Measurements from ENCODE around the gene ZBTB7C.

Gene ZBTB7C

GRCh38 chr18:48026216-48026615, 383.0 kb downstream of the ZBTB7C start:
- Histone ChIP-seq H3K4me3 (no peak overlapping the region), H3K9ac (no peak overlapping the region), H3K4me1 (peaks cover 19% of the 10 kb centered on the region), H4K20me1 (no peaks in the 10 kb centered on the region), H3K9me3 (no peaks in the 10 kb centered on the region), H3K4me2 (no peak overlapping the region), H3K27ac (no peak overlapping the region), H3K36me3 (no peaks in the 10 kb centered on the region), H3K27me3 (no peaks in the 10 kb centered on the region)
- TF ChIP-seq Cebpa-rat (IDR thresholded peaks at IDR 0.05) = no peak

GRCh38 chr18:48024881-48025660, 384.1 kb downstream of the ZBTB7C start:
- H3K36me3 ChIP-seq = no peaks in the 10 kb centered on the region
- H3K9ac ChIP-seq = no peak overlapping the region
- no peaks in the 10 kb centered on the region for H3K27me3 ChIP-seq
- H3K27ac ChIP-seq = no peak overlapping the region
- no peak overlapping the region for H3K4me2 ChIP-seq
- no peak for TF ChIP-seq Cebpa-rat (IDR thresholded peaks at IDR 0.05)
- no peaks in the 10 kb centered on the region for H4K20me1 ChIP-seq
- no peaks in the 10 kb centered on the region for H3K9me3 ChIP-seq
- H3K4me1 ChIP-seq = peaks cover 19% of the 10 kb centered on the region
- H3K4me3 ChIP-seq = no peak overlapping the region

- Histone ChIP-seq H3K36me3 (no peaks in the 10 kb centered on the region), H3K4me1 (peaks cover 19% of the 10 kb centered on the region), H4K20me1 (no peaks in the 10 kb centered on the region), H3K9me3 (no peaks in the 10 kb centered on the region), H3K27ac (no peak overlapping the region), H3K4me3 (no peak overlapping the region), H3K9ac (no peak overlapping the region), H3K27me3 (no peaks in the 10 kb centered on the region), H3K4me2 (no peak overlapping the region)
- TF ChIP-seq Cebpa-rat (IDR thresholded peaks at IDR 0.05) = no peak
Observed at GRCh38 chr18:48024009-48024512, 385.1 kb downstream of the ZBTB7C start.

DNA sequence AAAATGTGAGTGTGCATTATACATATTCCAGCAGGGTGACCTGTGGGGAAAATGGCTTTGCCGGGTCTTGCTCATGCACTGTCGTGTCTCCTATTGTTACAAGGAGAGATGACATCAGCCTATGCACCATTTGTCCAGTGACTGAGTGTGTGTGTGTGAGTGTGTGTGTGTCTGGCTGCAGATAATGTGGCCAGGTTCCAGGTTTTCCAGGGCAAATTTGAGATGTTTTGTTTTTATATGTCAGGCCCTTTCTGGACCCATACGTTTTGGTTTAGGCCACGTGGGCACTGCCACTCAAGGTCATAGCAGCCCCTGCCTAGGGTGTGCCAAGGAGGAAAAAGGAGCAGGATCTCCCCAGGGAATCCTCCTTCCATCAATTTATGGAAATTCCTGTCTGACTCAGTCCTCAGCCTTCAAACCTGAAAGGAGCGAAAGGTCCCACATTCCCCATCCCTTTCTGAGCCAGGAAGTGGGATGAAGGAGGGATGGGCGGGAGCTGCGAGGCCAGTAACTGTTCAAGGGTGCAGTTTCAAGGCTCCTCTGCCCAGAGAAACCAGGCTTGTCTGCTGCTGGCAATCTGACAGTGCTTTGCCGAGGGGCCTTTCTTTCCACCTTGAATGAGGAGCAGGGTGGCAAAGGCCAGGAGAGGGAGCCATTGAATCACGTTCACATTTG, 385.7 kb downstream of the ZBTB7C start:
- H3K27me3 ChIP-seq = no peaks in the 10 kb centered on the region
- no peaks in the 10 kb centered on the region for H3K36me3 ChIP-seq
- no peak overlapping the region for H3K27ac ChIP-seq
- no peaks in the 10 kb centered on the region for H3K9me3 ChIP-seq
- H3K4me3 ChIP-seq = no peak overlapping the region
- no peak for TF ChIP-seq Cebpa-rat (IDR thresholded peaks at IDR 0.05)
- no peak overlapping the region for H3K9ac ChIP-seq
- no peak overlapping the region for H3K4me2 ChIP-seq
- no peaks in the 10 kb centered on the region for H4K20me1 ChIP-seq
- H3K4me1 ChIP-seq = peaks cover 19% of the 10 kb centered on the region

GRCh38 chr18:48022531-48023329, 386.5 kb downstream of the ZBTB7C start:
- Histone ChIP-seq H3K4me2 (no peak overlapping the region), H3K27ac (no peak overlapping the region), H3K9ac (no peak overlapping the region)

DNA sequence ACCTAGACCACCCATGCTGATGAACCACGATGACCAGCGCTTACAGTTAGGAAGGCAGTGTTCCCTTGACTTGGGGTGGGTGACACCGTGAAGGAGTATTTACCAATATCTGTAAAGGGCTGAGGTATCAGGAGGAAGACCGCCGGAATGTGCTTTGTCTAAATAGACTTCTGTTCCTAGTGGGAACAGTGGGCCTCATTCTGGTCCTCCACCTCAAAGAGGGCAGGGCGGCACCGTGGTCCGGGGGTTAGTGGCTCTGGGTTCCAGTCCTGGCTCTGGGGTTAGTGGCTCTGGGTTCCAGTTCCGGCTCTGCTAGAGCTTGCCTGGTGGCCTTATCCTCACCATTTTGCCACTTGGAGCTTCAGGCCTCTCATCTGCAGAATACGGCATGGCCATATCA, 387.2 kb downstream of the ZBTB7C start:
- Histone ChIP-seq H3K27me3 (no peaks in the 10 kb centered on the region), H3K4me3 (no peak overlapping the region), H3K9ac (no peak overlapping the region), H3K4me1 (0 out of 2 replicates have a peak, but pooled peaks cover 6% of the 10 kb centered on the region), H3K27ac (no peak overlapping the region), H3K36me3 (no peaks in the 10 kb centered on the region), H3K9me3 (no peaks in the 10 kb centered on the region), H4K20me1 (no peaks in the 10 kb centered on the region), H3K4me2 (no peak overlapping the region)
- no peak for TF ChIP-seq Cebpa-rat (IDR thresholded peaks at IDR 0.05)

More at GRCh38 chr18:48022531-48023329, 386.5 kb downstream of the ZBTB7C start:
- Histone ChIP-seq H3K27me3 (no peaks in the 10 kb centered on the region), H3K36me3 (no peaks in the 10 kb centered on the region), H3K4me3 (no peak overlapping the region), H3K4me1 (peaks cover 12% of the 10 kb centered on the region), H4K20me1 (no peaks in the 10 kb centered on the region), H3K9me3 (no peaks in the 10 kb centered on the region)
- no peak for TF ChIP-seq Cebpa-rat (IDR thresholded peaks at IDR 0.05)

- H3K4me1 ChIP-seq = 0 out of 2 replicates have a peak, but pooled peaks cover 6% of the 10 kb centered on the region
- no peak overlapping the region for H3K4me2 ChIP-seq
Observed at GRCh38 chr18:48021273-48021914, 387.8 kb downstream of the ZBTB7C start.

DNA sequence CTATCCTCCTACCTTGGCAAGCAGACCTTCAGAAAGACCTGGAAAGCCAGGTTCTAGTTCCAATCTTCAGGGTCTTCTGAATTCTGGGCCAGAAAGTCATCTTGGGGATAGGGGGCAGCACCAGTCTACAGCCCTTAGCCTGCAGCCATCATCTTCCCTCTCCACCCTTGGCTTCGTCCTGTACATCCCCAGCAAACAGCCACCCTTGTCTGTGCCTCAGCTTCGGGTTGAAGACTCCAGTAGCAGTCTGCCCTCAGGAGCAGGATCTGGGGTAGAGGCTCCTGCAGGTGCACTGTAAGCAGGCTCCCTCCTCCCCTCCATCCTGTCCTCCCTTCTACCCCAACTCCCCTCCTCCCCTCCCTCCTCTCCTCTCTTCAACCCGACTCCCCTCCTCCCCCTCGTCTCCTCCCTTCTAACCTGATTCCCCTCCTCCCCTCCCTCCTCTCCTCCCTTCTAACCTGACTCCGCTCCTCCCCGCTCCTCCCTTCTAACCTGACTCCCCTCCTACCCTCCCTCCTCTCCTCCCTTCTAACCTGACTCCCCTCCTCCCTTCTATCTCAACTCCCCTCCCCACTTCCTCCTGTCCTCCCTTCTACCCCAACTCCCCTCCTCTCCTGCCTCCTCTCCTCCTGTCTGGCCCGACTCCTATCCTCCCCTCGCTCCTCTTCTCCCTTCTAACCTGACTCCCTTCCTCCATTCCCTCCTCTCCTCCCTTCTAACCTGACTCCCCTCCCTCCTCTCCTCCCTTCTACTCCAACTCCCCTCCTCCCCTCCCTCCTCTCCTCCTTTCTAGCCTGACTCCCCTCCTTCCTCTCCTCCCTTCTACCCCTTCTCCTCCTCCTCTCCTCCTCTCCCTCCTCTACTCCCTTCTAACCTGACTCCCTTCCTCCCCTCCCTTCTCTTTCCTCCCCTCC, 388.6 kb downstream of the ZBTB7C start:
- TF ChIP-seq Cebpa-rat (IDR thresholded peaks at IDR 0.05) = no peak
- Histone ChIP-seq H3K27me3 (no peaks in the 10 kb centered on the region), H3K9me3 (0 out of 2 replicates have a peak, but pooled peaks cover 9% of the 10 kb centered on the region), H3K4me1 (0 out of 2 replicates have a peak, but pooled peaks cover 6% of the 10 kb centered on the region), H3K27ac (no peak overlapping the region), H3K9ac (no peak overlapping the region), H3K36me3 (no peaks in the 10 kb centered on the region), H4K20me1 (no peaks in the 10 kb centered on the region), H3K4me3 (no peak overlapping the region), H3K4me2 (no peak overlapping the region)

More at GRCh38 chr18:48021273-48021914, 387.8 kb downstream of the ZBTB7C start:
- Histone ChIP-seq H3K27ac (no peak overlapping the region), H3K4me3 (no peak overlapping the region), H3K9me3 (0 out of 2 replicates have a peak, but pooled peaks cover 1% of the 10 kb centered on the region), H4K20me1 (no peaks in the 10 kb centered on the region), H3K27me3 (no peaks in the 10 kb centered on the region), H3K36me3 (no peaks in the 10 kb centered on the region), H3K9ac (no peak overlapping the region)
- TF ChIP-seq Cebpa-rat (IDR thresholded peaks at IDR 0.05) = no peak
